Measurements from ENCODE around the gene DUSP15.

DNA sequence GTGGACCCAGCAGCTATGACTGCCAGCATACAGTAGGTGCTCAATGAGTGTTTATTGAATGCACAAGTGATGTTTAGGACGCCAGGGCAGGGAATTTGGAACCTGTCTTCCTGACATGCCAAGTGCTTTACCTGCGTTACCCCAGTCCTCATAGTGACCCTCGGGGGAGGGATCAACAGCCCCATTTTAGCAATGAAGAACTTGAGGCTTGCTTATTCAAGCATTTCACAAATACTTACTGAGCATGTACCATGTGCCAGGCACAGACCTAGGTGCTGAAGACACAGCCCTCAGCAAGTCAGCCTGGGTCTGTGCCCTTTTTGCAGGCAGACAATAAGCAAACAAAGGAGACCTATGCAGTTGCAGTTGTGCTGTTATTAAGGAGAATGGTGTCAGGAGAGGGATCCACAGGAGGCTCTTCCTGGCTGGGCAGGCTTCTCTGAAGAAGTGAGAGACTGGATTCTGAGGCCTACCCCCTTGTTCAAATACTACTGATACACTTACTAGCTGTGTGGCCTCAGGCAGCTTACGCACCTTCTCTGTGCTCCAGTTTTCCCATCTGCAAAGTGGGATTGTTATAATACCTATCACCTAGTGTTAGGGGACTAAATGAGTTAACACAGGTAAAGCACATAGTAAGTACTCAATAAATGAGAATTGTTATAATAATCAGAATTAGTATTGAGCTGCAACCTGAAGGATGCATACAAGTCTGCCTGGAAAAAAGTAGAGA lies 39.9 kb upstream of the DUSP15 start:
- TF ChIP-seq, protein P1, sequence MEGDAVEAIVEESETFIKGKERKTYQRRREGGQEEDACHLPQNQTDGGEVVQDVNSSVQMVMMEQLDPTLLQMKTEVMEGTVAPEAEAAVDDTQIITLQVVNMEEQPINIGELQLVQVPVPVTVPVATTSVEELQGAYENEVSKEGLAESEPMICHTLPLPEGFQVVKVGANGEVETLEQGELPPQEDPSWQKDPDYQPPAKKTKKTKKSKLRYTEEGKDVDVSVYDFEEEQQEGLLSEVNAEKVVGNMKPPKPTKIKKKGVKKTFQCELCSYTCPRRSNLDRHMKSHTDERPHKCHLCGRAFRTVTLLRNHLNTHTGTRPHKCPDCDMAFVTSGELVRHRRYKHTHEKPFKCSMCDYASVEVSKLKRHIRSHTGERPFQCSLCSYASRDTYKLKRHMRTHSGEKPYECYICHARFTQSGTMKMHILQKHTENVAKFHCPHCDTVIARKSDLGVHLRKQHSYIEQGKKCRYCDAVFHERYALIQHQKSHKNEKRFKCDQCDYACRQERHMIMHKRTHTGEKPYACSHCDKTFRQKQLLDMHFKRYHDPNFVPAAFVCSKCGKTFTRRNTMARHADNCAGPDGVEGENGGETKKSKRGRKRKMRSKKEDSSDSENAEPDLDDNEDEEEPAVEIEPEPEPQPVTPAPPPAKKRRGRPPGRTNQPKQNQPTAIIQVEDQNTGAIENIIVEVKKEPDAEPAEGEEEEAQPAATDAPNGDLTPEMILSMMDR (IDR thresholded peaks at IDR 0.05; ENCODE audit: low read depth, low read length, missing input control) = no peak
- TF ChIP-seq, protein P2, sequence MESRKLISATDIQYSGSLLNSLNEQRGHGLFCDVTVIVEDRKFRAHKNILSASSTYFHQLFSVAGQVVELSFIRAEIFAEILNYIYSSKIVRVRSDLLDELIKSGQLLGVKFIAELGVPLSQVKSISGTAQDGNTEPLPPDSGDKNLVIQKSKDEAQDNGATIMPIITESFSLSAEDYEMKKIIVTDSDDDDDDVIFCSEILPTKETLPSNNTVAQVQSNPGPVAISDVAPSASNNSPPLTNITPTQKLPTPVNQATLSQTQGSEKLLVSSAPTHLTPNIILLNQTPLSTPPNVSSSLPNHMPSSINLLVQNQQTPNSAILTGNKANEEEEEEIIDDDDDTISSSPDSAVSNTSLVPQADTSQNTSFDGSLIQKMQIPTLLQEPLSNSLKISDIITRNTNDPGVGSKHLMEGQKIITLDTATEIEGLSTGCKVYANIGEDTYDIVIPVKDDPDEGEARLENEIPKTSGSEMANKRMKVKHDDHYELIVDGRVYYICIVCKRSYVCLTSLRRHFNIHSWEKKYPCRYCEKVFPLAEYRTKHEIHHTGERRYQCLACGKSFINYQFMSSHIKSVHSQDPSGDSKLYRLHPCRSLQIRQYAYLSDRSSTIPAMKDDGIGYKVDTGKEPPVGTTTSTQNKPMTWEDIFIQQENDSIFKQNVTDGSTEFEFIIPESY (IDR thresholded peaks at IDR 0.05) = no peak
- TF ChIP-seq SP1 (IDR thresholded peaks at IDR 0.05) = no peak
